C1 segment of cervical spinal cord (tissue), 14 donors: ENCODE results near the gene GET3.
"Not testable (repeated sequence)": the region's sequence is repeated elsewhere in the genome, so short reads cannot be mapped to it uniquely, and the experiment has no call there.

Source experiments
- DNase-seq, 14 donors: peaks; one replicate each; lab custom pipeline; 2025; lab: John Stamatoyannopoulos, UW

The GET3 gene

GRCh38 chr19:12736995-12737834 lies at the start of gene GET3:
Gene GET3 (plus strand): TSS chr19:12737497. CDS start chr19:12737506, 9 bp downstream.
- DNase-seq = peak; percentile 29 to 99 (median 86)

- no peak for DNase-seq
Observed at GRCh38 chr19:12689012-12689411, 48.3 kb upstream of the GET3 start.

GRCh38 chr19:12689581-12690216 lies 47.6 kb upstream of the GET3 start:
- no peak for DNase-seq

GRCh38 chr19:12692960-12693359 lies 44.3 kb upstream of the GET3 start:
- no peak for DNase-seq

- no peak for DNase-seq
Observed at GRCh38 chr19:12694641-12695040, 42.7 kb upstream of the GET3 start.

GRCh38 chr19:12695096-12695495 lies 42.2 kb upstream of the GET3 start:
- DNase-seq = no peak

- no peak for DNase-seq
Observed at GRCh38 chr19:12695514-12695913, 41.8 kb upstream of the GET3 start.

GRCh38 chr19:12695997-12696365 lies 41.3 kb upstream of the GET3 start:
- DNase-seq = no peak

GRCh38 chr19:12696366-12697335 lies 40.6 kb upstream of the GET3 start, which contains the start of gene FBXW9:
Gene FBXW9 (minus strand): TSS chr19:12696631. CDS start chr19:12696581, 50 bp downstream.
- peak; percentile 46 to 95 (median 89) for DNase-seq

GRCh38 chr19:12697425-12697824 lies 39.9 kb upstream of the GET3 start:
- not testable (repeated sequence) for DNase-seq

- no peak for DNase-seq
Observed at GRCh38 chr19:12698138-12698537, 39.2 kb upstream of the GET3 start.

GRCh38 chr19:12701596-12702282 lies 35.6 kb upstream of the GET3 start:
- no peak for DNase-seq

- DNase-seq = no peak
Observed at GRCh38 chr19:12703046-12703445, 34.3 kb upstream of the GET3 start.

- DNase-seq = no peak
Observed at GRCh38 chr19:12705169-12705568, 32.1 kb upstream of the GET3 start.

GRCh38 chr19:12705654-12706331 lies 31.5 kb upstream of the GET3 start:
- DNase-seq = no peak

GRCh38 chr19:12706332-12706718 lies 31.0 kb upstream of the GET3 start:
- no peak for DNase-seq

GRCh38 chr19:12708641-12709040 lies 28.7 kb upstream of the GET3 start:
- DNase-seq = no peak

- DNase-seq = no peak
Observed at GRCh38 chr19:12711187-12711586, 26.1 kb upstream of the GET3 start.

- DNase-seq = not testable (repeated sequence)
Observed at GRCh38 chr19:12712077-12712476, 25.2 kb upstream of the GET3 start.

- not testable (repeated sequence) for DNase-seq
Observed at GRCh38 chr19:12713304-12713703, 24.0 kb upstream of the GET3 start.

- DNase-seq = no peak
Observed at GRCh38 chr19:12715102-12715501, 22.2 kb upstream of the GET3 start.
